Skeletal muscle cell (primary cell): ENCODE data around the gene AGAP1.

Source experiments
- DNase-seq: peaks from one replicate; pipeline ENCODE4 v3.0.0-alpha.2; 2010; ENCODE audit warnings: low read depth
- H3K4me3 ChIP-seq: 2 replicates; pipeline ENCODE4 v1.5.1; 2011; ENCODE audit warnings: low read depth, mild to moderate bottlenecking, control low read depth, low read length, moderate library complexity

AGAP1 gene

DNA sequence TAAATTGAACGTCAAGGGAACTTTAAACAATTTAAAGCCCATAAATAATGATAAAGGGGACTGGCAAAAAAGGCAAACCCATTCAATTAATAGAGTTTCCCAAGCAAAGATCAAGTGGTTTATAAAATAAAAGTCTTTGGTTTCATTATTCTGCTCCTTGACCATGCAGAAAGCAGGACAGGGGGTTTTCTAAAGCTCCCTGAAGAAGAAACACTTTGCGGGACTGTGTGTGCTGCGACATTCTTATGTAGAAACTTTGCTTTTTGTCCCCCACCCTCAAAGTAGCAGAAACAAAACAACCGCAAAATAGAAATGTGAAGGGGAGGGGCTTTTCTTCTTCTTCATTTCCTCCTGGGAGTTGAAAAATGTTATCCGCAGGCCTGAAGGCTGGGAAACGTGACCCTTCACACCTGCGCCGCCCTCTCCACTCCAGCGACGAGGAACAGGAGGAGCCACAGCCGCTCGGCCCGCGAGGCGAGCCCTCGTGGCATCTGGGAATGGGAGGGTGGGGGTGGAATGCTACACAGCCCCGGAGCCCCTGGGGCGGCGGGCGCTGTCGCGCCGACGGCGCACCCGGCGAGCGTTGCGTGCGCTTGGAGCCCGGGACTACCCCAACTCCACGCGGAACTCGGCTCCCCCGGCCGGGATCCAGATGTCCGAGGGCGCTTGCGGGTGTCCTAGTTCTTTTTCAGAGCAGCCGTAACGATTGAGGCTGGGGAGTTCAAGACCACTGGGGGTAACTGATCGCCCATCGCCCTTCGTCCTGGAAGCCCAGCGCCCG is 678.6 kb downstream of the AGAP1 start:
- H3K4me3 ChIP-seq = no peak overlapping the region
- DNase-seq = no peak

DNA sequence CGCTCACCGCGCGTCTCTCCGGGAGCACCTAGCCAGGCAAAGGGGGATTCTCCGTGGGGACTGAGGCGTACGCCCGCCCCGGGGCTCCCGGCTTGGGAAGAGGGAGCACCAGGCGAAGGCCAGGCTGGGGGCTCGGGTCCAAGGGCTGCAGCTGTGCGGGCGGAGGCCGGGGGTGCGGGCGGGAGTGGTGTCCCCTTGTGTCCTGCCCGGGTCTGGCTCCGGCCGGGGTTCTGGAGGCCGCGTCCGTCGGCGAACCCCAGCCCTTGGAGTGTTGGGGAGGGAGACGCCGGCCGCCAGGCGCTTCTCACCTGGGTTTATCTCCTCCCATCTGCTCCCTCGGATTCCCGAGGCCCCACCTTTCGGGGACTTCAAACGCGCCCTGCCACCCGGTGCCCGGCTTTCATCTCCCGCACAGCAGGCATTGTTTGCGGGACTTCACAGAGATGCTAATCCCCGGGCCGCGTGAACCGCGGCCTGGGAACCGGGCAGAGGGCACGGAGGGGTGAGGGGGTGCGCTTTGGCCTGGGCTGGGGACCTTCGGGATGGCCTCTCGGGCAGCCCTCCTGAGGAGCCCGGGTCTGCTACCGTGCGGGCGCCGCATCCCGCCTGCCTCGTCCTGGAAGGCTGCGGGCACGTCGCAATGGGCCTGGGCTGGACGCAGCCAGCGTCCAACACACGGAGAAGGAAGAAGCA is 679.3 kb downstream of the AGAP1 start:
- no peak for DNase-seq
- no peak overlapping the region for H3K4me3 ChIP-seq

DNA sequence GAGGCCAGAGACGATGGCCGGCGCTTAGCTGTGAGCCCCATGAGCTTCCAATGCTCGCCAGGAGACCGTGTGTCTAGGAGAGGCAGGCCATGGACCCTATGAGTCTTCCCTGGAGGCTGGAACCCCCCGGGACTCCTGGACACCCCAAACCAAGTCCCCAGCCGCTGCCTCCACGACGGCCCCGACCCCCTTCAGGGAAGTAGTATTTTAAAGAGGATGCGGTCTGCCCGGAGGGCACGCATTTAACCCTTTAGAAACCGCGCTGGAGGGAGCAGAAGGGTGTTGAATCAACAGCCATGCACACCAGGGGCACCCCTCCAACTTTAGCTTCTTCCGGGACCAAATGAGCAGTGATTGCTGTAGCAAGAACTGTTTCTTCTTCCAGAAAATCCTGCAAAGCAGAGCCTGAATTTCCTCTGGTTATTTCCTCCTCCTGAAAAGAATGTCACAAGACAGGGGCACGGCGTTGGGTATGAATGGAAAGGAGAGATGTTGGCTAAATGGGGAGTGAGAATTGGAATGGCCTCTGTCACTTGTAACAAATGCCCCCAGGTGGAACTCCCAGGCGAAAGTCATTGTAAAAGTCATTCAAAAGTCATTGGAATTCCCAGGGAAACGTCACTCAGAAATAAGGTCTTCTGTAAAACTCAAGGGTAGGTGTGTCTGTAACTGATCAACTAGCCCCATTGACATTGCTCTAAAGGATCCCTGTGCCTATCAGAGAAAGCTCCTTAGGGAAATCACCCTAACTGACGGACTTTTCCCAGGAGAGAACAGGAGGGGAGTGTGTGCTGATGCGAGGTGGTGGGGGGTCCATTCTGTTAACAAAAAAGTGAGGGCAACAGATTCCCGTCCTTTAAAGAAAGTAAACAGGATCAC is 680.1 kb downstream of the AGAP1 start:
- H3K4me3 ChIP-seq = no peak overlapping the region
- no peak for DNase-seq

DNA sequence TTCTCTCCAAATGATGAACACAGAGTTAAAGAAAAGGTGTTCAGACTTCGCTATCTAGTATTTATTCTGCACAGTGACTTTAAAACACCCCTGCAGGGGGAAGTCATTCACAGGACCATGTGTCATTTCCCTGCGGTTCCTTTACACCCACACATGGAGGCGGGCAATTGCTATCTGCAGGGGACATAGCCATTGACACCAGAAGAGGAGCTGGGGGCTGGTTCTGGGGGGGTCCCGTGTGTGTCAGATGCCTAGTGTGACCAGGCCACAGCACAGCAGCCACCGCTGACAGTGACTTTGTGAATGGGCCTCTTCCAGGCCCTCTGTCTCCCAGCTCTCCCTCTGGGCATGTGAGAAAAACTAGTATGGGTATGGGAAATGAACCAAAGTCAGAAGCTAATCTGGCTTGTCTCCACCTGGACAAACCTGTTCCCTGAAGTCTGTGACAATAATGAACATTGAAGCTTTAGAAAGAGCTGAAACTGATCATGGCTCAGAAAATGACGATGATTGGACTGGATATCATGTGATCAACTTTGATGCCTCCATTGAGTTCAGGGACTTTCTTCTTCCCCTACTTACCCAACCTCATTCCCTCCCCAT is 681.8 kb downstream of the AGAP1 start:
- H3K4me3 ChIP-seq = no peak overlapping the region
- DNase-seq = no peak

DNA sequence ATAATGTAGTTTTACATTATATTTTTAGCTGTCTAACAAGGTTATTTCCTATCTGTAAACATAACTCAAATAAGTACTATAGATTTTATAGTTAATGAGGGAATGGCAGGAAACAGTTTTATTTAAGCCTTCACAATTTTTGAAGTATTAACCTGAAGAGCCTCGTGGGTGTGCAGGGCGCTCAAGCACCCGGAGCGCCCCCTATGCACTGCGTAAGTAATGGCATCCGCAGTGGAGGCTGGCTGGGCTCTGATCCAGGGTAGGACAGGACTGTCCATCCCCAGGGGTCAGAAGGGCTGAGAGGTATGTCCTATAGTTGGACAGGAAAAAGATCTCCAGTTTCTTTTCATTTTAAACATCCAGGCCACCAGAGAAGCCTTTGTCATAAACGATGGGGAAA is 682.6 kb downstream of the AGAP1 start:
- no peak overlapping the region for H3K4me3 ChIP-seq
- DNase-seq = no peak

DNA sequence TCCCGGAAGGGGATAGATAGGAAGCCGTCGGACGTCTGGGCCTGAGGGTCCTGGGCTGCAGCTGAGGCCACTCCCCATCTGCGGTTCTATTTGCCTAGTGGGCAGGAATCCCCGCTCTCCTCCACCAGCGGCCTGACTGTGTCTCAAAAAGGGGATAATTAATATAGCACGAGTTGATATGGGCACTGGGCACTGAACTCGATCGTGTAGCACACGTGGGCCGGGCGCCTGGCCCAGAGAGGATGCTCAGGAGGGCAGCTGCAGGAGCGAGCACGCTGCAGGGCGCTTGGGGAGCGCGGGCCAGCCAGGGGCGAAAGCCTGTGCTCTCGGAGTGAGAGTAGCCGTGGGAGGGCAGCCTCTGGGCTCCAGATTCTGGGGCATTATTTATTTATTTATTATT is 683.1 kb downstream of the AGAP1 start:
- H3K4me3 ChIP-seq = no peak overlapping the region

GRCh38 chr2:236177604-236177966 is 683.7 kb downstream of the AGAP1 start:
- no peak for DNase-seq
- H3K4me3 ChIP-seq = no peak overlapping the region

More for the DNA sequence above, 683.1 kb downstream of the AGAP1 start:
- no peak for DNase-seq

- no peak for DNase-seq
- H3K4me3 ChIP-seq = peak overlapping the region; percentile 47
Measured at GRCh38 chr2:236177967-236178889, 684.4 kb downstream of the AGAP1 start.

DNA sequence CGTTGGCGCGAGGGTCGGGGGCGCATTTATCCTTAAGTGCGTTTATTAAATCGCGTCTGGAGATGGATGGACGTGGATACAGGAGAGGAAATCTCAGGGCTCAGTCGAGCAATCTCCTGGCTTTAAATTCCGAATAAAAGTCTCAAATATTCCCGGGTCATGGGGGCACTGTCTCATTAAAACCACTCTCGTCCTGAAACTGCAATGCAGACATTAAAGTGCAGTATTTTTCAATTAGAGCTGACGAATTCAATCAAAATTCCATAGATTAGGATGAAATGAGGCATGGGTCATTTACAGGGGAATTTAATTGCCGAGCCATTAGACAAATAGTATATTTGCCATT is 685.0 kb downstream of the AGAP1 start:
- no peak for DNase-seq
- peak overlapping the region; percentile 47 for H3K4me3 ChIP-seq

- DNase-seq = no peak
- H3K4me3 ChIP-seq = peak overlapping the region; percentile 47
Measured at GRCh38 chr2:236179236-236180075, 685.6 kb downstream of the AGAP1 start.

DNA sequence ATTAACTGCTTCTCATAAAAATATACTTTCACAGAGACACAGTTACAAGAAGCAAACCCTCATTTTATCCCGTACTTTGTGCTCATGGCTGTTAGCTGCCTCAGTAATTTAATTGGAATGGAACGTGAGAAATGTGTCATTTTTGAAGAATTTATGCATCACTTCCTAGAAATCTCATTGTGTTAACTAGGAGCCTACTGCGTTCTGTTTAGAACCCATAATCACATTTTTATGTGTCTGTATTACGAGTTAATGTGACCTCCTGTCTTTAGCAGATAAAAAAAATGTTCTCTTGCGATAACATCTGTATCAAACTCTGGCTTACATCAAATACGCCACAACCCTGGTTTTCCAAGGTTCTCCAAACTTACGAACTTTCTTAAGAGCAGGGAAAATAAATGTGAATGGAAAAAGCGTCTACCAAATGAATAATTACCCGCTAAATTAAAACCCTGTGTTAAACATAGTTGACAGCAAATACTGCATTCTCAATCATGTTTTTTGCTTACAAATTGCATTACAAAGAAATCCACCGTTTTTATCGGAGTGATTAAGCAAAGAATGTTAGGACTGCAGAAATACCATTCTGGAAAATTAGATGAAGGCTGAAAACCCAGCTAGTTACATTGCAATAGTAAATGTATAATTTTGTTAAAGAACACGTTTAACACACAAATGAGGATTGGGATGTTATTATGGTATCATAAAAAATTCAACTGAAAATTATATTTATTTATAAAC is 686.4 kb downstream of the AGAP1 start:
- peak overlapping the region; percentile 47 for H3K4me3 ChIP-seq
- no peak for DNase-seq

GRCh38 chr2:236180831-236181453 is 687.1 kb downstream of the AGAP1 start:
- no peak for DNase-seq

More at GRCh38 chr2:236180831-236181453, 687.1 kb downstream of the AGAP1 start:
- H3K4me3 ChIP-seq = no peak overlapping the region
